GOT3 (cell line): Measurements from ENCODE around the gene ZNF23.
"Not testable (repeated sequence)": the region's sequence is repeated elsewhere in the genome, so short reads cannot be mapped to it uniquely, and the experiment has no call there.

Source experiments
- DNase-seq: peaks from one replicate; lab custom pipeline; 2025; ENCODE audit warnings: mixed read lengths; lab: John Stamatoyannopoulos, UW

Gene ZNF23

DNA sequence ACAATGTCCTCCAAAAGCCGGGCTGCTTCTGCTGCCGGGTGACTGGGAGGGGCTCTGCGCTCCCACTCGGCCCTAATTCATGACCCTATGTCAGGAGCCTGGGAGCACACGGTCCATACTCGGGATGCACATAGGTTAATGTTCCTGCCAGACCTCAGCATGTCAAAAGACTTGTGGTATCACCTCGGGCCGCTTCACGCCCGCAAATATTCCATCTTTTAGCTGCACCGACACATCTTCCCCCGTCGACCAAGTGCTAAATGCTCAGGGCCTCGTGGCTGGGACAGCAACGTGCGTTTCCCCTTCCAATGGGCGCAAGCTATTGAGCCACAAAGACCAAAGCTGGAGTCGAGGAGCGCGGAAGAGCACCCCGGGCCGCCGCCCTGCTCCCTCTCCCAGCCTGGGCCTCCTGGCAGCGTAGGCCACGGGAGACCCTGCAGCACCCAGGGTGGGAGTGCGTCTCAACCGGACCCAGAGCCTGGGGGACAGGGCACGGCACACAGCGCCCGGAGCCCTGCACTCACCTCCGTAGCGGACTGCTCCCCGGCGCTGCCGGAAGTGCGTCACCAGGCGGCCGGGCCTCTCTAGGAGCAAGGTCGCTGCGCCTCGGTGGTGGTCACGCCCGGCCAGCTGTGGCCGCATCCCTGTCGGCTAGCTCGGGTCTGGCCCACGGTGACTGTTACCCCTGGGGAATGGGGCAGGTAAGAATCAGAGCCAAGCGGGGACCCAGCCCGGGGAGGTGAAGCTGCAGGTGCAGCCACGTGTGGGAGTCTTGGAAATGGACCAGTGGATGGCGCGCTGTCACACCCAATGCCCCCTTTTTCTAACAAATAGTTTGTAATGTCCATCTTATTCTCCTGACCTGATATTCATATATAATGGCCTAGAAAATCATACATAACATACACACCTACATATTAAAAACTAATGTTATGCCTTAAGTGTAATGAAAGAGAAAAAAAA is at the start of gene ZNF23:
ZNF23 (minus strand) TSS at position 562 of the 963 bp plus-strand sequence. CDS start 5,451 bp downstream, outside the sequence.
- no peak for DNase-seq

- no peak for DNase-seq
Measured at GRCh38 chr16:71507061-71507460, 45.0 kb upstream of the ZNF23 start.

GRCh38 chr16:71504901-71505300 is 42.9 kb upstream of the ZNF23 start:
- DNase-seq: no peak

DNA sequence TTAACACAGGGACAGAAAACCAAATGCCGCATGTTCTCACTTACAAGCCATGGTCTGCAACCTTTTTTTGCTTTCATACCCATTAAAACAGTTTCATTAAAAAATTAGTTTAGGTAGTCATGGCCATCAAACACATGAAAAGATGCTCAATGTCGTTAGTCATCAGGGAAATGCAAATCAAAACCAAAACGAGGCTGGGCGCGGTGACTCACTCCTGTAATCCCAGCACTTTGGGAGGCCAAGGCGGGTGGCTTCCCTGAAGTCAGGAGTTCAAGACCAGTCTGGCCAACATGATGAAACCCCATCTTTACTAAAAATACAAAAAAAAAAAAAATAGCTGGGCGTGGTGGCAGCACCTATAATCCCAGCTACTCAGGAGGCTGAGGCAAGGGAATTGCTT is 42.0 kb upstream of the ZNF23 start:
- DNase-seq: not testable (repeated sequence)

- DNase-seq: no peak
Measured at GRCh38 chr16:71501547-71501946, 39.5 kb upstream of the ZNF23 start.

GRCh38 chr16:71500964-71501363 is 38.9 kb upstream of the ZNF23 start:
- DNase-seq: no peak

DNA sequence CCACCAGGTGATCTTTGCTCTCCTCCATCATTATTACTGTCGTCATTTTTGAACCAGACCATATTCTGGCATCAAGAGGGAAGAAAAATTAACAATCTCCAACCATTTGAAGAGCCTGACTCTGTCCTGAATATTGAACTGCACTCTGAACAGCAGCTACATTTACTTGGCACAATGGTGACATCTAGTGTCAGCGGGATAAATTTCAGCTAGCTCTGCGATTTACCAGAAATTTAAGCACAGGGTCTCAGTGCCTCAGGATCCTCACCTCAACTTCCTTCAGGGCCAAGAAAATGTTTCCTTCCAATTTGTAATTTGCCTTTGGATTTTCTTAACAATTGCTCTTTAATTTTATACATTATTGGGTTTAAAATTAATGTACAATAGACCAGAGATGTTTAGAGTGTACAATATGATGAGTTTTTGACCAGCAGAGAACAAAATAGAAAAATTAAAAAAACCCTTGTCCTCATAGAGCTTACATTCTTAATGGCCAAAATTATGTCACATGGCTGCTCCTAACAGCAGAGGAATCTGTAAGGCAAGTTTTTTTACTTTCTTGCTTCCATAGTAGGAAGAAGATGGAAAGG is 37.8 kb upstream of the ZNF23 start:
- DNase-seq: no peak

GRCh38 chr16:71498031-71498430 is 36.0 kb upstream of the ZNF23 start:
- DNase-seq: no peak

- no peak for DNase-seq
Measured at GRCh38 chr16:71493213-71493612, 31.2 kb upstream of the ZNF23 start.

DNA sequence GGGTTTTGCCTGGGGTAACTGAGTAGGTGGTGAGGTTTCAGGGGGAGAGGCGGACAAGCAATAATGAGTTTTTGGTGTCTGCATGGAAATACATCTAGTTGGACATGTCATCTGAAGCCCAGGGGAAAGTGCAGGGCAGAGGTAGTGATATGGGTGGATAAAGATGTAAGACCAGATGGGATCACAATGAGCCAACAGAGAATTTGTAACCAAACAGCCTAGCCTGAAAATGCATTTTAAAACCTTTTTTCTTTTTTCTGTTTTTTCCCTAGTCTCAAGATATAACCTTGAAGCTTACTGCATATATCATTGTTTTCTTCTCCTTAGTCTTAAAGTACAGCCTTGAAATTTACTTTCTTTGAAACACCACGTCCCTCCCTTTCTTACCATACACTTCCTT is 30.7 kb upstream of the ZNF23 start:
- DNase-seq: no peak

DNA sequence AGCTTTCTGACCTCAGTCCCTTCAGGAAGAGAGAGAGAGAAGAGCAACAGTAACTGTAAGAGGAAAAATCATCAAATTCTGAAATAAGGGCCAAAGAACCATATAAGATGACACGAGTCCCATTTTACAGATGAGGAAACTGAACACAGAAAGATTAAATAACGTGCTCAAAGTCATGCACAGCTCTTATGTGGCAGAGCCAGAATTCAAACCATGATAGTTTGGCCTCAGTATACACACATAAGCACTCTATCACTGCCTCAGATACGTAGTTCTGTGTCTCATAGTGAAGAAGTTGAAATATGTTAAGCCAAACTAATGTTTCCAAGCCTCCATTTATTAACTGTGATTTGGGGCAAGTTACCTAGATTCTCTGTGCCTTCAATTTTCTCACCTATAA is 29.0 kb upstream of the ZNF23 start:
- DNase-seq: no peak

GRCh38 chr16:71490361-71490760 is 28.3 kb upstream of the ZNF23 start:
- DNase-seq: no peak

GRCh38 chr16:71489122-71489521 is 27.1 kb upstream of the ZNF23 start, which contains the start of gene ZNF19:
TSS of gene ZNF19 (minus strand) at chr16:71489324. CDS start at chr16:71482114, 7,210 bp downstream.
- no peak for DNase-seq

DNA sequence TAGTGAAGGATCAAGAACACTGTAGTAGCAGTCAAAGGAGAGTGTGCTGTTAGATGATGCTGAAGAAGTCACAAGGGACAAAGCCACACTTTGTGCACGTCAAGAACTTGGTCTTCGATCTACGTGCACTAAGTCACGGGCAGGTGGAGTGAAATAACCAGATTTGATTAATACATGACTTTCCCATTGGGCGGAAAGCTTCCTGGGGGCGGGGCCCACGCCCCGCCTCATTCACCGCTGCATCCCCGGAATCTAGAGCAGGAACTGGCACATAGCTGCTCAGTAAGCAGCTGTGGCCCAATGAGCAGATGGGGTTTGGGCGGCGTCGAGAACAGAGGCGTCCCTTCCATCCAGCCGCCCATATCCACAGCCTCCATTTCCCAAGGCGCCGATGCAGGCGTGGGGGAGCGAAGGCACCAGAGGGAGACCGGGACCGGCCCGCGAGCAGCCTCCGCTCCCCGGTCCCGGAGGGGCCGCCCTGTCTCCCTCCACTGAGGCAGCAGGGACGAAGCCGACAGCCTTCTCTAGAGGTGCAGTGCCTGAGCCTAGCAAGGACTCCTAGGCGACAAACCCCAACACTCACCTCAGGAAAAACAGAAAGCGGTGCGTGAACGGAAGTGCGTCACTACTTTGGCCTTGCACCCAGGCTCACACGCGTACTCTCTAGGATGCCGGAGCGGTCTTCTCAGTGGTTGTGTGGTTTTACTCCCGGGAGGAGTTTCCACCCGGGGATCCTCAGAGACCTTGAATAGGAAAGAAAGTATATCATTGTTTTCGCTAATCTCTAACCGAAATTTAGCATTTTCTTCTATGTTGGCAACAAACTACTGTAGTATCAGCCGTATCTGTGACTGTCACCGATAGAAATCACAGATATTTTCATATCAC is 22.2 kb upstream of the ZNF23 start:
- DNase-seq: peak; percentile 67

DNA sequence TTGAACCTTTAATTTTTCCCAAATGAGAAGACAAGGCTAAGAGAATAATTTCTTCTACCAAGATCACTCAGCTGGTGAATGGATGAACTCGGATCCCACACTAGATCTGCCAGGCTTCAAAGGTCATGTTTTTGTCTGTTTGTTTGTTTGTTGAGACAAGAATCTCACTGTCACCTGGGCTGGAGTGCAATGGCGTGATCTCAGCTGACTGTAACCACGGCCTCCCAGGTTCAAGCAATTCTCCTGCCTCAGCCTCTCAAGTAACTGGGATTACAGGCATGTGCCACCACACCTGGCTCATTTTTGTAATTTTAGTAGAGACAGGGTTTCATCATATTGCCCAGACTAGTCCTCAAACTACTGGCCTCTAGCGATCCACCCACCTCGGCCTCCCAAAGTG is 20.5 kb upstream of the ZNF23 start:
- no peak for DNase-seq

DNA sequence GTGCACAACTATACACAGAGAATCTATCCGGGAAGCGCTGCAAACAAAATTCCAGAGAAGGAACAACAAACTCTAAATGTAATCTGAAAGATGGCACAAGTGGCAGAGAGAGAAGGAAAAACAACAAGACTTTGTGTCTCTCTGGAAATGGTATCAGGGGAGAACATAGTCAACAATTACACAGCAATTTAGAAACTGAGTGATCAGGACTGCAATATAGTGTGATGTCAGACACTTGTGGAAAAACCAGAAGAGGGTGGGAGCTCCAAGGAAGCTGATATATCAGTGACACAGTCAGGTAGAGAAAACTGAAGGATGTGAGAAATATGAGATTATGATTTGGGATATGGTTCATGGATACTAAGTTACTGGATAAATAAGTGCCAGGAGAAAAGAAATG is 18.9 kb upstream of the ZNF23 start:
- no peak for DNase-seq

DNA sequence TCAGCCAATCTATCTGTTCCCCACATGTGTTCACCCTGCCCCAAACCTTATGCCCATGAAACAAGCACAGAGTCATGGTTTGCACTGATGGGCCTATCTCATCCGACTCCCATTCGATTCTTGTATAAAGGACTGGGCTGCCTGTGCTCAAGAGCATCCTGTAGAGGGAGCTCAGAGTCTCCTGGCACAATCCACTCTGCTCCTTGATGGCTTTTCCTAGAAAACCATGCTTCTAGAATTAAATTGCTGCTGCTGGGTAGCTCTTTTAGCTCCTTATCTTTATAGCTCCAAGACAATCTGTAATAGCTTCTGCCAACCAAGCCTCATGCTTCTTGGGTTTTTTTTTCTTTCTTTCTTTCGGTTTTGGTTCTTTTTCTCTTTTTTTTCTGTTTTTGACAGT is 17.4 kb upstream of the ZNF23 start:
- no peak for DNase-seq

GRCh38 chr16:71476457-71477124 is 14.5 kb upstream of the ZNF23 start:
- no peak for DNase-seq

GRCh38 chr16:71474864-71475263 is 12.8 kb upstream of the ZNF23 start:
- DNase-seq: no peak

- DNase-seq: no peak
Measured at GRCh38 chr16:71473891-71474290, 11.8 kb upstream of the ZNF23 start.

DNA sequence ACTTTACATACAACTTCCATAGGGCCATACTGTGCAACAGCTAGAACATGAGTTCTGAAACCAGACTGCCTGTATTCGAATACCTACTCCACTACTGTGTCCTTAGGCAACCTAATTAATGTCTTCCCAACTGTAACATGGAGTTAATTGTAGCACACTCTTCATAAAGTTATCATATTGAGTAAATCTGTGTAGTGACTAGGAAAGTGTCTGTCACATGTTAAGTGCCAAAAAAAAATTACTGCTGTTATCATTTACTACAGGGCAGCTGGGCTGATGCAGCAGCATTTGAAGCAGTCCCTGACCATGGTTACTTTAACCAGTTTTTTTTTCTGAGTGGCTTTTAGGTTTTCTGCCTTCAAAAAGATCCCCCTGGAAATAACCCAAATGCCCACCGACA is 10.9 kb upstream of the ZNF23 start:
- no peak for DNase-seq

DNA sequence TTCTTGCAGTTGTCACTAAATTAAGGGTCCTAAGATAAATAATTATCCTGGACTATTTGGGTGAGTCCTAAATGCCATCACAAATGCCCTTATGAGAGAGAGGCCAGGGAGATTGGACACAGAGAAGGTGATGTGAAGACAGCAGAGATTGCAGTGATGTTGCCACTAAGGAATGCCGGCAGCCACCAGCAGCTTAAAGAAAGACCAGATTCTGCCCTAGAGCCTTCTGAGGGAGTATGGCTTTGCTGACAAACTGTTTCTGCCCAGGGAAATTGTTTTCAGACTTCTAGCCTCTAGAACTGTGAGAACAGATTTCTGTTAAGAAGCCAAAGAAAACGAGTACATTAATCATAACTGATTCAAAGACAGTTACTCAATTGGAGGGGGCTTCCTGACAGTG is 10.0 kb upstream of the ZNF23 start:
- no peak for DNase-seq
